Stomach (tissue), 9 donors: Measurements from ENCODE around the gene UGT1A6. TPM values are rescaled to one million over a fixed set of nuclear protein-coding genes. Genes with fewer than 3 reads are reported as not detected.
"Not testable (repeated sequence)": the region's sequence is repeated elsewhere in the genome, so short reads cannot be mapped to it uniquely, and the experiment has no call there.

Experiments used
- DNase-seq, 2 donors: peaks; one replicate each; pipeline versions ENCODE4 v3.0.0 to v3.0.0-alpha.2; 2013 to 2019
- H3K27ac ChIP-seq, 5 donors: fragments of 200-600 bp in 4 of 5; sonication (generic) in 4 of 5; one replicate each; pipeline ENCODE4 v1.5.1; 2013 to 2019; ENCODE audit warnings: mild to moderate bottlenecking in 1 of 5, moderate library complexity in 1 of 5
- H3K27me3 ChIP-seq, 3 donors: fragments of 200-600 bp; sonication (generic); one replicate each; pipeline ENCODE4 v1.5.1; 2017 to 2019; ENCODE audit warnings: mixed run types in 1 of 3
- H3K36me3 ChIP-seq, 4 donors: fragments of 200-600 bp; sonication (generic); 1 replicate in 3 of 4; 2 replicates in 1 of 4; pipeline ENCODE4 v1.5.1; 2016 to 2019
- H3K4me1 ChIP-seq, 4 donors: fragments of 200-600 bp; sonication (generic); one replicate each; pipeline ENCODE4 v1.5.1; 2016 to 2019
- H3K4me3 ChIP-seq, 4 donors: fragments of 200-600 bp; sonication (generic) in 3 of 4; one replicate each; pipeline ENCODE4 v1.5.1; 2016 to 2019; ENCODE audit warnings: mild to moderate bottlenecking in 1 of 4
- H3K9me3 ChIP-seq, 4 donors: fragments of 200-600 bp; sonication (generic); one replicate each; pipeline ENCODE4 v1.5.1; 2016 to 2019
- EP300 ChIP-seq: sonication (generic); formaldehyde crosslinking; IDR thresholded peaks from one replicate; pipeline ENCODE4 v1.6.1; 2017; ENCODE audit warnings: antibody characterized with exemption
- POLR2A ChIP-seq, 4 donors: fragments of 450-650 bp; IDR thresholded peaks; one replicate each; pipeline ENCODE4 v1.6.1; 2016; ENCODE audit warnings: antibody characterized with exemption in 4 of 4, control low read depth in 2 of 4, mild to moderate bottlenecking in 1 of 4, moderate library complexity in 1 of 4
- POLR2AphosphoS5 ChIP-seq, 3 donors: sonication (generic); formaldehyde crosslinking; IDR thresholded peaks; one replicate each; pipeline ENCODE4 v1.6.1; 2016; ENCODE audit warnings: antibody characterized with exemption in 3 of 3
- WGBS, 5 donors: extraction: QIAGEN DNeasy Blood & Tissue Kit in 3 of 5; methylation state at CpG; one replicate each; pipeline versions ENCODE4 v1.1.5 to v1.1.7; 2013 to 2018; 5-methylcytosine and 5-hydroxymethylcytosine counted together
- intact Hi-C: fragments of 100-400 bp; cut with DNase I; formaldehyde crosslinking; loops from one replicate; pipeline ENCODE4 v1.15.1; 2023; ENCODE audit warnings: low total_unique reads
- polyA plus RNA-seq, 3 donors: library from polyadenylated mRNA; stranded (reverse); fragments of 200-250 nt; gene quantifications; one replicate each; pipeline ENCODE4 v1.2.3, GENCODE V29; 2013
- total RNA-seq, 5 donors: library from RNA; depleted of rRNA; stranded (reverse); fragments of >200 nt; gene quantifications; one replicate each; pipeline versions ENCODE4 v1.1.0 to v1.2.3, GENCODE V29; 2014 to 2016
- TF ChIP-seq, protein P1 (sequence below), 7 experiments: fragments of 450-650 bp in 4 of 7; fragments of 200-600 bp in 3 of 7; sonication (generic) in 3 of 7; IDR thresholded peaks; one replicate each; pipeline ENCODE4 v1.5.1; 2016 to 2019; ENCODE audit warnings: antibody characterized with exemption in 7 of 7, control low read depth in 2 of 7, mild to moderate bottlenecking in 1 of 7
- donor health status: healthy with polysubstance abuse.
- donor health status: Bipolar disorder and iron deficiency.
- donor health status: healthy.

UGT1A6 gene
- total and polyA plus RNA-seq, 8 donors, result 3.5 to 184 (median 24.6) TPM

- WGBS, 5 donors, result 15 to 46% (median 21%) methylated on average over 1 of the region's 1 CpG
- H3K27ac ChIP-seq, result peak overlapping the region; percentile 37 to 79 (median 76)
Observed at GRCh38 chr2:233700028-233700635, 7.4 kb downstream of the UGT1A6 start.

DNA sequence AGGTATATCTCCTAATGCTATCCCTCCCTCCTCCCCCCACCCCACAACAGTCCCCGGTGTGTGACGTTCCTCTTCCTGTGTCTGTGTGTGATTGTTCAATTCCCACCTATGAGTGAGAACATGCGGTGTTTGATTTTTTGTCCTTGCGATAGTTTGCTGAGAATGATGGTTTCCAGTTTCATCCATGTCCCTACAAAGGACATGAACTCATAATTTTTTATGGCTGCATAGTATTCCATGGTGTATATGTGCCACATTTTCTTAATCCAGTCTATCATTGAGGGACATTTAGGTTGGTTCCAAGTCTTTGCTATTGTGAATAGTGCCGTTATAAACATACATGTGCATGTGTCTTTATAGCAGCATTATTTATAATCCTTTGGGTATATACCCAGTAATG is 8.2 kb downstream of the UGT1A6 start:
- peaks cover 0 to 13% (median 6%) of the 10 kb centered on the region in 4 donors for H3K4me1 ChIP-seq
- H3K4me3 ChIP-seq, H3K9me3 ChIP-seq, DNase-seq, H3K36me3 ChIP-seq, intact Hi-C loops, H3K27me3 ChIP-seq, H3K27ac ChIP-seq: not testable (repeated sequence)
- 84 to 93% (median 92%) methylated on average over 5 of the region's 5 CpGs for WGBS, 5 donors

More at GRCh38 chr2:233700028-233700635, 7.4 kb downstream of the UGT1A6 start:
- peak; percentile 39 to 74 for DNase-seq
- no peaks in the 10 kb centered on the region for H3K9me3 ChIP-seq
- H3K36me3 ChIP-seq, result no peaks in the 10 kb centered on the region
- H3K4me3 ChIP-seq, result no peak overlapping the region
- H3K27me3 ChIP-seq, result no peaks in the 10 kb centered on the region
- TF ChIP-seq POLR2AphosphoS5 (IDR thresholded peaks at IDR 0.05), result peak in 2 of 3 donors; percentile 68 to 91
- TF ChIP-seq POLR2A (IDR thresholded peaks at IDR 0.05), result no peak
- TF ChIP-seq, protein P1, sequence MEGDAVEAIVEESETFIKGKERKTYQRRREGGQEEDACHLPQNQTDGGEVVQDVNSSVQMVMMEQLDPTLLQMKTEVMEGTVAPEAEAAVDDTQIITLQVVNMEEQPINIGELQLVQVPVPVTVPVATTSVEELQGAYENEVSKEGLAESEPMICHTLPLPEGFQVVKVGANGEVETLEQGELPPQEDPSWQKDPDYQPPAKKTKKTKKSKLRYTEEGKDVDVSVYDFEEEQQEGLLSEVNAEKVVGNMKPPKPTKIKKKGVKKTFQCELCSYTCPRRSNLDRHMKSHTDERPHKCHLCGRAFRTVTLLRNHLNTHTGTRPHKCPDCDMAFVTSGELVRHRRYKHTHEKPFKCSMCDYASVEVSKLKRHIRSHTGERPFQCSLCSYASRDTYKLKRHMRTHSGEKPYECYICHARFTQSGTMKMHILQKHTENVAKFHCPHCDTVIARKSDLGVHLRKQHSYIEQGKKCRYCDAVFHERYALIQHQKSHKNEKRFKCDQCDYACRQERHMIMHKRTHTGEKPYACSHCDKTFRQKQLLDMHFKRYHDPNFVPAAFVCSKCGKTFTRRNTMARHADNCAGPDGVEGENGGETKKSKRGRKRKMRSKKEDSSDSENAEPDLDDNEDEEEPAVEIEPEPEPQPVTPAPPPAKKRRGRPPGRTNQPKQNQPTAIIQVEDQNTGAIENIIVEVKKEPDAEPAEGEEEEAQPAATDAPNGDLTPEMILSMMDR (IDR thresholded peaks at IDR 0.05), result no peak
- no peak for TF ChIP-seq EP300
- intact Hi-C loops, result no loop called here
- H3K4me1 ChIP-seq, result peaks cover 0 to 13% (median 5%) of the 10 kb centered on the region in 4 donors

DNA sequence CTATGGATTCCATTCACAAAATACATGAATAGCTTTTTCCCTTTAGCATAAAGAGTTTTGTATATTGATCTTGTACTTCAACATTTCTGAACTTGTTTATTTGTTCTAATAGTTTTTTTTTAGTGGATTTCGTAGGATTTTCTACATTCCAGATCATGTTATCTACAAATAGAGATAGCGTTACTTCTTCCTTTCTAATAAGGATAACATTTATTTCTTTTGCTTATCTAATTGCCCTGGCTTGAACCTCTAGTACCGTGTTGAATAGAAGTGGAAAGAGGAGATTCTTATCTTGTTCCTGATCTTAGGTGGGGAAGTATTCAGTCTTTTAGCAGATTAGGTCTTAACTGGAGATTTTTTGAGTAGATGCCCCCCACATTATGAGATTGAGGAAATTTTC is 9.5 kb downstream of the UGT1A6 start:
- intact Hi-C loops, result no loop called here
- Histone ChIP-seq H3K27ac (no peak overlapping the region), H3K4me1 (peaks cover 3 to 19% (median 11%) of the 10 kb centered on the region in 4 donors), H3K36me3 (no peaks in the 10 kb centered on the region), H3K4me3 (no peak overlapping the region), H3K27me3 (no peaks in the 10 kb centered on the region), H3K9me3 (no peaks in the 10 kb centered on the region)
- 22 to 33% (median 29%) methylated on average over 3 of the region's 3 CpGs for WGBS, 5 donors
- TF ChIP-seq POLR2A (IDR thresholded peaks at IDR 0.05), result no peak
- TF ChIP-seq POLR2AphosphoS5 (IDR thresholded peaks at IDR 0.05), result no peak
- TF ChIP-seq, protein P1 (IDR thresholded peaks at IDR 0.05), result no peak
- no peak for TF ChIP-seq EP300
- no peak for DNase-seq

GRCh38 chr2:233705911-233706506 is 13.3 kb downstream of the UGT1A6 start:
- 29 to 63% (median 42%) methylated on average over 4 of the region's 4 CpGs for WGBS, 5 donors
- Histone ChIP-seq H3K27ac (peak overlapping the region; percentile 45 to 74 (median 71)), H3K36me3 (no peaks in the 10 kb centered on the region), H3K9me3 (no peaks in the 10 kb centered on the region), H3K4me3 (no peak overlapping the region), H3K27me3 (no peaks in the 10 kb centered on the region), H3K4me1 (peaks cover 6 to 37% (median 8%) of the 10 kb centered on the region in 4 donors)
- intact Hi-C loops, result no loop called here
- DNase-seq, result peak; percentile 10 to 91
- TF ChIP-seq POLR2AphosphoS5 (IDR thresholded peaks at IDR 0.05) (peak in 2 of 3 donors; percentile 38 to 61), EP300 (no peak)

- 9 to 100% (median 44%) methylated on average over 1 of the region's 1 CpG for WGBS, 5 donors
- TF ChIP-seq EP300, result no peak
- TF ChIP-seq POLR2A (IDR thresholded peaks at IDR 0.05), result no peak
- intact Hi-C loops, result no loop called here
Observed at GRCh38 chr2:233706720-233707119, 14.0 kb downstream of the UGT1A6 start.

More at GRCh38 chr2:233706720-233707119, 14.0 kb downstream of the UGT1A6 start:
- H3K9me3 ChIP-seq, result no peaks in the 10 kb centered on the region
- H3K4me3 ChIP-seq, result no peak overlapping the region
- peaks cover 6 to 37% (median 11%) of the 10 kb centered on the region in 4 donors for H3K4me1 ChIP-seq
- H3K36me3 ChIP-seq, result no peaks in the 10 kb centered on the region
- no peak for DNase-seq
- no peaks in the 10 kb centered on the region for H3K27me3 ChIP-seq
- peak overlapping the region; percentile 45 to 74 (median 71) for H3K27ac ChIP-seq
